HS-27A (cell line): ENCODE results near the gene DUSP11.
"Not testable (repeated sequence)": the region's sequence is repeated elsewhere in the genome, so short reads cannot be mapped to it uniquely, and the experiment has no call there.

Experiments
- DNase-seq: peaks from one replicate; pipeline ENCODE4 v3.0.0-alpha.2; 2012; ENCODE audit warnings: low read depth, missing footprints

DUSP11 gene

GRCh38 chr2:73772819-73773218, 7.1 kb downstream of the DUSP11 start:
- DNase-seq, result no peak

DNA sequence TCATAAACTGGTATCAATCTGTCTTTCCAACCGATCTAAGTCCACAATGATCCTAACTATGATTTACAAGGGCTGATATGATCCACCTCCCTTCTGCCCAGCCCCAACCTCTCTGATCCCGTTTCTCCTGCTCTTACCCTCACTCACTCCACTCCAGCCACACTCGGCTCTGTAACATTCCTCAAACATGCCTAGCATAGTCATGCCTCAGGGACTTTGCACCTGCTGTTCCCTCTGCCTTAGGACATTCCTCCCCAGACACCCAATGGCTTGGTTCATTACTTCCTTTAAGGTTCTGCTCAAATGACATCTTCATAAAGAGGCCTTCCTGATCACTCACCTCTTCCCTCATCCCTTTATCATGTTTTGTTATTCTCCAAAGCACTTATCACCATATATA, 9.2 kb downstream of the DUSP11 start:
- no peak for DNase-seq

GRCh38 chr2:73766994-73767393, 12.9 kb downstream of the DUSP11 start:
- DNase-seq, result no peak

- no peak for DNase-seq
Observed at GRCh38 chr2:73766349-73766748, 13.6 kb downstream of the DUSP11 start.

GRCh38 chr2:73764945-73765344, 15.0 kb downstream of the DUSP11 start:
- DNase-seq, result no peak

- no peak for DNase-seq
Observed at GRCh38 chr2:73762571-73762970, 17.3 kb downstream of the DUSP11 start.

GRCh38 chr2:73759904-73760303, 20.0 kb downstream of the DUSP11 start:
- no peak for DNase-seq

- no peak for DNase-seq
Observed at GRCh38 chr2:73759285-73759764, 20.6 kb downstream of the DUSP11 start.

GRCh38 chr2:73754332-73754731, 25.6 kb downstream of the DUSP11 start:
- not testable (repeated sequence) for DNase-seq

DNA sequence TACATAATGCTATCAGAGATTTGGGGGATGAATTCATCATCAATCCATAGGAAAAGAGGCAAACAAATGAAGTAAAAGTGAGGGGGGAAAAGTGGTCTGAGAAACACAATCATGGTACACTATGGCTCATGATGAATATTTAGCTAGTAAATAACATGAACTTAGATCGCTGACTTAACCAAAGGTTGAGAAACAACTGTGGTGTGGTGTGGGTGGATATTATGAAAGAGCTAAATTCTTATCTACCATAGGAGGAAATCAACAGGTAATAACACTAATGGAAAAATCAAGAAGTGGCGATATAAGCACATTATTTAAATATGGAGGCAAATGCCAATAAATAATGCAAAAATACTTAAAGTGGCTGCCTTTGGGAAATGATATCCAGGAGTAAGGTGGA, 30.6 kb downstream of the DUSP11 start:
- DNase-seq, result no peak

- no peak for DNase-seq
Observed at GRCh38 chr2:73746877-73747208, 33.1 kb downstream of the DUSP11 start.

DNA sequence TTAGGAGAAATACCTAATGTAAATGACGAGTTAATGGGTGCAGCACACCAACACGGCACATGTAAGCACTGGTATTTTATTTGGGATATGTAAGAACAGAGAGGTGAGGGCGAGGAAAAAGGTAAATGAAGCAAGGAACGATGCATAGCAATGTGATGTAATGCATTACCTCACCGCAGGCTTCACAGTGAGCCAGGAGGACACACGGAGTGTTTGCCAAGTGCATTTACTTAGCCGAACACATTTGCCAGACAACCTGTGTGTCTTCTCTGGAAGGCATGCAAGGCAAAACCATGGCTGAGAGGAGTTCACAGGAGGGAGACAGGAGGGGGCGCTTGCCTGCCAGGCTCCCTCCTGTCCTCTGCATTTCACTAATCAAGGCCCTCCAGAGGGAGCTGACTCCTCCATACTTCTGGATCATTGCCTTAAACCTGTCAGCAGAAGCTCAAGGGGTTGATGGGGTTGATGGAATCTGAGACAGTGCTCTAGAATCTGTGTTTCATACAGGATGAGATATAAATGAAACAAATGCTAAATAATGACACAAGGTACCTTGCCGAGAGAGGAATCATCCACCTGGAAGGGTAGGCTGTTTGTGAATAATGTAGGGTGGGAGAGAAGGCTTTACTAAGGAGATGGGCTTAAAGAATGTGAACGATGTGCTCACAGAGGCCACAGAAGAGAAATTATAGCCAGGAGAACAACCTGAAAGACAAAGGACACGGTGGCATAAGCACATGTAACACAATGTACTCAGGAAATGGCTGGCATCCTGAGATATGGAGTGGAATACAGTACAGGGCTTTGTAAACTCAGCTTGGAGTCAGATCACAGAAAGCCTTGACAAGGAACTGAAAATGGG, 33.7 kb downstream of the DUSP11 start:
- DNase-seq, result no peak

GRCh38 chr2:73740767-73741166, 39.1 kb downstream of the DUSP11 start:
- no peak for DNase-seq

- no peak for DNase-seq
Observed at GRCh38 chr2:73739101-73739500, 40.8 kb downstream of the DUSP11 start.

DNA sequence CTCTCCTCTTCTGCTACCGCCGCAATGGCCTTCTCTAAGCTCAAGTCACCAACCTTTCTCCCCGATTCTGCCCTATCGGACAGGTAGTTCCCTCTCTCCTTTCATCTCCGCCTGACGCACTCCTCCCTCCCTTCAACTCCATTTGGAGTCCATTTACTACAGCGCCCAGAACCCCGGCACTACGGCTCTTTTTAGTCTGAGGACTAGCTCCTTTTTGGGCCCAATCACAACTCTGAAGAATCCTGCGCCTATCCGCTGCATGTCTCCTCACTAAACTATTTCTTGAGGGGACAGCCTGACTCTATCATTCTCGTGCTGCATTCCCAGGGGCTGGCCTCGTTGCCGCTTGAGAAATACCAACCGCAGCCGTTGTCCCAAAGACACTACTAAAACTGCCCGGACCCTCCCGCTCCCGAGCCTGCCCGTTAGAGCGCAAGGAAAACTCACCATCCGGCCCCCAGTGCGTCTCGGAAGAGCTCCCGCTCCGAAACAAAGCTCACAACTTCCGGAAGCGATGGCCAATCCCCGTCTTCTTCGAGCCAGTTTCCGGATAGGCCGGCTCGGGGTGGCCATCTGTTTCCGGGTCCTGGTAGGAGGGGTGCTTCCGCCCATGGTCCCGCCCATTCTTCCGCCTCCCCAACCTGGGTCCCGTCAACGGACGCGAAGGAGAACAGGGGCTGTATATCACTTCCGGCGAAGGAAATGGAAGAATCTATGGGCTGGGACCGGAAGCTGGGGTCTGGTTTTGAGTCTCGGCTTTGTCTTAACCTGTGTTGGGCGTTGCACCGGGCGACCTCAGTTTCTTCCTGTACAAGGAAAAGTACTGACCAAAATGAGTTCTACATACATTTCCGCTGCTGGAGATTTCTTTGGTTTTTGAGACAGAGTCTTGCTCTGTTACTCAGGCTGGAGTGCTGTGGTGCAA, 42.8 kb downstream of the DUSP11 start, which contains the start of gene TPRKB:
TSS of gene TPRKB (minus strand) at position 491 of the 925 bp plus-strand sequence. CDS start 2,776 bp downstream, outside the sequence.
- peak; percentile 78 for DNase-seq

DNA sequence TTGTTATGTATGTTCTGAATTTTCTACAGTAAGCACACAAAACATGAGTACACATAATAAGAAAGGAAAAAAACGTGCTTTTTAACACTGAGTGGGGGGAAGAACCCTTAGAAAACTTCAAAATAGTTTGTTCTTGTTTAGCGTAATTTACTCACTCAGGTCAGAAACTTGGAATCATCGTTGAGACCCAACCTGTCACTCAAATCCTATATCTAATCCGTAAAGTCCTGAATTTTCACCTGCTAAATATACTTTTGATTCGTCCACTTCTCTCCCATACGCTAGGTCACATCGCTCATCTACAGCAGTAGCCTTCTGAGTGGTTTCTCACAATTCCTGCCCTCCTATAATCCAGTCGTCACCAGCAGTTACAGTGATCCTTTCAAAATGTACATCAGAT, 43.5 kb downstream of the DUSP11 start:
- no peak for DNase-seq

- DNase-seq, result no peak
Observed at GRCh38 chr2:73730810-73731209, 49.1 kb downstream of the DUSP11 start.

- no peak for DNase-seq
Observed at GRCh38 chr2:73728711-73729110, 51.2 kb downstream of the DUSP11 start.

DNA sequence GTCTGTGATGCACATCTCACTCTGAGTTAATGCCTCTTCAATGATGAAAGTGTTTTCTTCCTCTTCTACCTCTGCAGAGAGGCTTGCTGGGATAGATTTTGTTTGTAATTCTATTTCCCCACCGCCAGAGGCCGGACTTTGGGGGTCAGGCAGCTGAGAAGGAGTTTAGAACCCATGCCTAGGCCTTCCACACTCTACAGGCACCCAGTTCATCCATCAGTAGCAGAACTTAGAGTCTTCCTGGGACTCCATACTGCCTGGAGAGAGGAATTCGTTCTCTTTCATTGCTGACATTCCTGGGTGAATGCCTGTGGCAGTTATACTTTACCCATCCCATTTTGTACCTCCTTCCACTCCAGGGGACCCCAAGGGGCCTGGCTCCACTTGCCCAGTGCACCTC, 51.9 kb downstream of the DUSP11 start:
- DNase-seq, result no peak

DNA sequence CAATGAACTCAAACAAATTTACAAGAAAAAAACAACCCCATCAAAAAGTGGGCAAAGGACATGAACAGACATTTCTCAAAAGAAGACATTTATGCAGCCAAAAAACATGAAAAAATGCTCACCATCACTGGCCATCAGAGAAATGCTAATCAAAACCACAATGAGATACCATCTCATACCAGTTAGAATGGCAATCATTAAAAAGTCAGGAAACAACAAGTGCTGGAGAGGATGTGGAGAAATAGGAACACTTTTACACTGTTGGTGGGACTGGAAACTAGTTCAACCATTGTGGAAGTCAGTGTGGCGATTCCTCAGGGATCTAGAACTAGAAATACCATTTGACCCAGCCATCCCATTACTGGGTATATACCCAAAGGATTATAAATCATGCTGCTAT, 53.2 kb downstream of the DUSP11 start:
- not testable (repeated sequence) for DNase-seq

GRCh38 chr2:73718851-73719621, 60.9 kb downstream of the DUSP11 start:
- no peak for DNase-seq

DNA sequence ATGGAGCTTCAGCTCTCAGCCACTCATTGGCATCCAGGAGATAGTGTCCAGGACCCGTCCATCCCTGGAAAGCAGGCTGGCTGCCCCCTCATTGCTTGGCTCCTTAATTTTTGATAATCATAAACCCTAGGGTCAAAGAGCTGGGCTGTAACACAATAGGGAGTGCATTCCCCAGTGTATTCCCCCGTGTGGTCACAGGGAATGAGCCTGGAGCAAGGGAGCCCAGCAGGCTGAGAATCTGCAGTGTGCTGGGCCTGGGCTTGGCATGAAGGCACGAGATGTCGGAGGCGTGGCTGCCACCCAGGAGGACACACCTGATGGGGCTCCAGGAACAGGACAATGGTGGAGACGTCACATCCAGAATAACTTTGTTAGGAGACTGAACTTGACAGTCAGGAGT, 61.5 kb downstream of the DUSP11 start:
- no peak for DNase-seq
